Measurements from ENCODE around the gene STRN.
A peak's percentile ranks its signal among the peaks of the same experiment; 100 is the strongest.

STRN gene

DNA sequence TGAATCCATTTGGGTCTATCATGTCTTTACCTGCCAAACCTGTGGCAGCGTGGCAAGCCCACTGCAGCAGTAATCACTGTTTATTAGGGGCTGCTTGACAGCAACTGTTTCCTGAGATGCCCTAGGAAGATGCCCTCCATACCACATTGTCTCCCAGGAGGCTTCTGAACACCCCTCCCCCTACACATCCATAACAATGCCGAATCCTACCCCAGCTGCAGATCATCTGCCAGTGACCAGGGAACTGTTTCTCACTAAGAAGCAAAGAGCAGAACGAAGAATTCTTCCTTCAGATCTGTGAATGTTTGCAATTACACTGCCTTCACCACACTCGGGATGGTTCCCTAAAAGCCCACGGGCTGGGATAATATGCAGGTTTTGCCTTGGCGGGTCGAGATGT is 142.1 kb downstream of the STRN start:
- no peak for TF ChIP-seq CTCF (conservative IDR thresholded peaks at IDR 0.05; ENCODE audit: low read depth, low read length)
- DNase-seq (ENCODE audit: low read depth) = no peak
- no peak overlapping the region for H3K4me3 ChIP-seq (ENCODE audit: low read length)

DNA sequence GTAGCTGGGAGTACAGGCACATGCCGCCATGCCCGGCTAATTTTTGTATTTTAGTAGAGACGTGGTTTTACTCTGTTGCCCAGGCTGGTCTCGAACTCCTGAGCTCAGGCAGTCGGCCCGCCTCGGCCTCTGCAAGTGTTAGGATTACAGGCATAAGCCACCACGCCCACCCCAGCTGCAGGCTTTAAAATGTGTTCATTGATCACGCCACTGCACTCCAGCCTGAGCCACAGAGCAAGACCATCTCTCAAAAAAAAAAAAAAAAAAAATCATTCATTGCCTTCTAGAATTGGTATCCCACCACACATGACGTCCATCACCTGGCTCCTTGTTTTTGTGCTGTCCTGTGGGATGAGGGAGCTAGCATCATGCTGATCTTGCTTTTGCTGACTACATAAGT is 142.5 kb downstream of the STRN start:
- TF ChIP-seq CTCF (conservative IDR thresholded peaks at IDR 0.05; ENCODE audit: low read depth, low read length) = no peak
- H3K4me3 ChIP-seq (ENCODE audit: low read length) = no peak overlapping the region
- no peak for DNase-seq (ENCODE audit: low read depth)

DNA sequence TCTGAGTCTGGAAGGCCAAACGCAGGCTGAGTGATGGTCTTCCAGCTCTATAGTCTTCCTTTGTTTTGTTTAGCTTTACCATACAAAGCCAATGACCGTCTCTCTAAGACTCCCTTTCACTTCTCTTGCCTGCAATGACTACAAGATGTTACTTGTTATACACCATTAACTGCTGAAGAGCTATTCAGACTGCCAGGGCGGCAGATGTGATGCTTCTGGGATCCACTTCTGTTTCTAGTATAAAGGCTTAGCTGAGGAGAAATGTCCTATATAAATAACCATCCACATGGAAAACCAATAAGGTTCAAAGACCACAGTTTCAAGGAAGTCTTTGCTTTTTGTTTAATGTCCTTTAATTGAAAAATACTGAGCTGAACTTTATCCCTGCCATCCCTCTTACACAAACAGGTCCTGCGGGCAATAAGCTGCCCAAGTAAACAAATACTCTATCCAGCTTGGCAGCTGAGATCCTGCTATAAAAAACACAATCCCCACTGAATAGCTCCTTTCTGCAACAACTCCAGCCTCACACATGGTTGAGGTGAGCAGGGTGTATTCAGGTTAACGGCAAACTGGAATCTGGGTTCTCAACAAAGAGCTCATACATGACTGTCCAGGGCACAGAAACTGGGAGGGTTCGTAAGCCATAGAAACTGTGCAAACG is 145.3 kb downstream of the STRN start:
- no peak for DNase-seq (ENCODE audit: low read depth)
- no peak for TF ChIP-seq CTCF (conservative IDR thresholded peaks at IDR 0.05; ENCODE audit: low read depth, low read length)
- no peak overlapping the region for H3K4me3 ChIP-seq (ENCODE audit: low read length)

GRCh38 chr2:36819095-36819711 is 147.1 kb downstream of the STRN start:
- TF ChIP-seq CTCF (conservative IDR thresholded peaks at IDR 0.05; ENCODE audit: low read depth, low read length) = no peak
- no peak overlapping the region for H3K4me3 ChIP-seq (ENCODE audit: low read length)
- DNase-seq (ENCODE audit: low read depth) = no peak

DNA sequence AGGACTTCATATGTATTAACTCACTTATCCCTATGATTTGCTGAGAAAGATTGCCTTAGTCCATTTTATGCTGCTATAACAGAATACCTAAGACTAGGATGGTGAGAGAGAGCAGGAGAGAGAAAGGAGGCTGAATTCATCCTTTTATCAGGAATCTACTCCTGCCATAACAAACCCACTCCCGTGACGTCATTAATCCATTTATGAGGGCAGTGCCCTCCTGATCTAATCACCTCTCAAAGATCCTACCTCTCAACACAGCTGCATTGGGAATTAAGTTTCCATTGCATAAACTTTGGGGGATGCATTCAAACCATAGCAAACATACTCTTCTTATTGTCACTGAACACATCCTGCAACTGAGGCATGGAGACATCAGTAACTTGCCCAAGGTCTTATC is 147.8 kb downstream of the STRN start:
- no peak for TF ChIP-seq CTCF (conservative IDR thresholded peaks at IDR 0.05; ENCODE audit: low read depth, low read length)
- H3K4me3 ChIP-seq (ENCODE audit: low read length) = no peak overlapping the region
- DNase-seq (ENCODE audit: low read depth) = no peak

GRCh38 chr2:36812196-36812595 is 154.1 kb downstream of the STRN start:
- no peak for DNase-seq (ENCODE audit: low read depth)
- no peak overlapping the region for H3K4me3 ChIP-seq (ENCODE audit: low read length)
- TF ChIP-seq CTCF (conservative IDR thresholded peaks at IDR 0.05; ENCODE audit: low read depth, low read length) = peak; percentile 43

DNA sequence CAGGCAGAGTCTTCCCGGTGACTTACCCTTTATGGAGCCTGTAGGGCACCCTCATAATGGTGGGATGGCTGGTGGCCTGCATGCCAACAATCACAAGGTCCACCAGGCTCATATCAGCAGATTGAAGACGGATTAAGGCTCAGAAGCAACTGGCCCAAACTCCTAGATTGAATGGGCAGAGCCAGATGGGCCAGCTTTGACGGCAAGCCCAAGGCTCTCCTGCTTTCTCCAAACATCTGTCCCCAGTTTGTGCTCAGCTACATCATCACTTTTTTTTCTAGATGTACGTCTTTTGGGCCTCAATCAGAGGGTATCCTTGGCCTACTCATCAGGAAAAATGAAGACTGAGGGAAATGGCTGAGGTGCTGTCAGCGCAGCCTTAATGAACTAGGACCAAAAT is 155.3 kb downstream of the STRN start:
- DNase-seq (ENCODE audit: low read depth) = no peak
- H3K4me3 ChIP-seq (ENCODE audit: low read length) = no peak overlapping the region
- no peak for TF ChIP-seq CTCF (conservative IDR thresholded peaks at IDR 0.05; ENCODE audit: low read depth, low read length)

Measured in retinal pigment epithelial cell (primary cell).